Stimulated activated CD4-positive, alpha-beta T cell treated with anti-CD3 and anti-CD28 coated beads, Interleukin-4, amount 100 ng/mL, for 24 hours (primary cell): ENCODE measurements around the gene FTCD.
"Not testable (repeated sequence)": the region's sequence is repeated elsewhere in the genome, so short reads cannot be mapped to it uniquely, and the experiment has no call there.

Experiments used
- DNase-seq: peaks from one replicate; pipeline ENCODE4 v3.0.0-alpha.2; 2020

The FTCD gene

GRCh38 chr21:46187814-46188213, 32.4 kb upstream of the FTCD start:
- DNase-seq: no peak

- DNase-seq: no peak
These were observed 31.9 kb upstream of the FTCD start for GRCh38 chr21:46187261-46187660.

- DNase-seq: no peak
These were observed 30.3 kb upstream of the FTCD start for GRCh38 chr21:46185716-46186115.

- DNase-seq: peak; percentile 61
These were observed 29.5 kb upstream of the FTCD start for GRCh38 chr21:46184625-46185555.

GRCh38 chr21:46183910-46184624, 28.7 kb upstream of the FTCD start, which contains the start of gene SPATC1L:
Gene SPATC1L (minus strand): TSS chr21:46184459. CDS start chr21:46182816, 1,643 bp downstream.
- peak; percentile 34 for DNase-seq

- not testable (repeated sequence) for DNase-seq
These were observed 28.0 kb upstream of the FTCD start for GRCh38 chr21:46183337-46183909.

GRCh38 chr21:46182548-46183336, 27.4 kb upstream of the FTCD start:
- DNase-seq: no peak

- no peak for DNase-seq
These were observed 26.7 kb upstream of the FTCD start for GRCh38 chr21:46181953-46182547.

- no peak for DNase-seq
These were observed 26.1 kb upstream of the FTCD start for GRCh38 chr21:46181436-46181835.

GRCh38 chr21:46180778-46181391, 25.5 kb upstream of the FTCD start:
- DNase-seq: no peak

GRCh38 chr21:46180079-46180722, 24.8 kb upstream of the FTCD start:
- DNase-seq: no peak

- DNase-seq: no peak
These were observed 24.3 kb upstream of the FTCD start for GRCh38 chr21:46179708-46180078.

- no peak for DNase-seq
These were observed 23.6 kb upstream of the FTCD start for GRCh38 chr21:46178961-46179360.

- DNase-seq: not testable (repeated sequence)
These were observed 21.2 kb upstream of the FTCD start for GRCh38 chr21:46176443-46177129.

GRCh38 chr21:46173573-46173972, 18.2 kb upstream of the FTCD start:
- DNase-seq: no peak

GRCh38 chr21:46172863-46173528, 17.6 kb upstream of the FTCD start:
- DNase-seq: no peak

GRCh38 chr21:46171996-46172862, 16.9 kb upstream of the FTCD start:
- no peak for DNase-seq

GRCh38 chr21:46171585-46171984, 16.2 kb upstream of the FTCD start:
- no peak for DNase-seq
